ENCODE results near the gene FIBP. TPM values are rescaled to one million over a fixed set of nuclear protein-coding genes. Genes with fewer than 3 reads are reported as not detected.

The FIBP gene
- total and polyA plus RNA-seq, 2 of the 8 experiments (the other 6 are each of a cell fraction or from before 2014, with no cell fraction given): 74.3 to 173 TPM

DNA sequence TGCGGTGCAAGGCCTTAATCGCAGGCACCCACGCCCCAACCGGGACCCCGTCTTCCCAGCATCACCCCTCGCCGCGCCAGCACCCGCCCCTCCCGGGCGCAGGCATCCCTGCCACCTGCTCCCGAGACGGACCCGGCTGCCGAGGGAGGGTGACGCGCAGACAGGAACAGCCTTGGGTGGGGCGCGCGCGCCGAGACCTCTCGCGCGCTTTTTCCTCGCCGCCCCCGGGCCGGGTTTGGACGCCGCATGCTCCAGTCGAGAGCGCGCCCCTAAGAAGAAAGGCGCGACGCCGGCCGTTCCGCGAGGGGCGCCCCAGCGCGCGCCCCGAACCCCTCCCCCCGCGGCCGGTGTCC, 30.8 kb downstream of the FIBP start (continued):
- TF ChIP-seq CTCF (IDR thresholded peaks at IDR 0.05; ENCODE audit: control extremely low read depth in 1 of 3, insufficient read depth in 1 of 3, low read depth in 1 of 3, low read length in 3 of 3): no peak
- TF ChIP-seq CHD2 (IDR thresholded peaks at IDR 0.05; ENCODE audit: low read length): no peak
- TF ChIP-seq CEBPB (IDR thresholded peaks at IDR 0.05; ENCODE audit: low read depth, low read length): no peak
- peak; percentile 27 for TF ChIP-seq ASH2L (IDR thresholded peaks at IDR 0.05; ENCODE audit: low read length)
